GDM1 (cell line): ENCODE data around the gene YWHAE.
"Not testable (repeated sequence)": the region's sequence is repeated elsewhere in the genome, so short reads cannot be mapped to it uniquely, and the experiment has no call there.

ENCODE experiments used
- DNase-seq: peaks from one replicate; lab custom pipeline; 2025; lab: John Stamatoyannopoulos, UW

The YWHAE gene

DNA sequence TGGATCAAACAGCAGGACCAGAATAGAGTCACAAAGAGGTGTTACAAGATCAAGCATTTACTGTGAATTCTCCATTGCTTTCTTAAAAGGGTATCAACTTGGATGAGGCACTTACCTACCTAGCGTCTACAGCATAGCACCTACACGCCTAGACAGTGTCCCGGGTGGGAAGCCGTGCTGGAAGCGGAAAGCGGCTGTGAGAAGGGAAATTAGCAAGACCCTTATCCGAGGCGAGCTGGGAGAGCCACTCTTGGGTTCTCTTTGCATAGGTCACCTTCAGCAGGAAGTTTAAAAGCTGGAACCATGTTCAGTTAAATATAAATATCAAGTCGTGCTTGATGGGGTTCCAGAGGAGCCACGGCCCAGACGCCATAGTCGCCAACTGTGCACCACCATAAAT is 74.3 kb downstream of the YWHAE start:
- no peak for DNase-seq

DNA sequence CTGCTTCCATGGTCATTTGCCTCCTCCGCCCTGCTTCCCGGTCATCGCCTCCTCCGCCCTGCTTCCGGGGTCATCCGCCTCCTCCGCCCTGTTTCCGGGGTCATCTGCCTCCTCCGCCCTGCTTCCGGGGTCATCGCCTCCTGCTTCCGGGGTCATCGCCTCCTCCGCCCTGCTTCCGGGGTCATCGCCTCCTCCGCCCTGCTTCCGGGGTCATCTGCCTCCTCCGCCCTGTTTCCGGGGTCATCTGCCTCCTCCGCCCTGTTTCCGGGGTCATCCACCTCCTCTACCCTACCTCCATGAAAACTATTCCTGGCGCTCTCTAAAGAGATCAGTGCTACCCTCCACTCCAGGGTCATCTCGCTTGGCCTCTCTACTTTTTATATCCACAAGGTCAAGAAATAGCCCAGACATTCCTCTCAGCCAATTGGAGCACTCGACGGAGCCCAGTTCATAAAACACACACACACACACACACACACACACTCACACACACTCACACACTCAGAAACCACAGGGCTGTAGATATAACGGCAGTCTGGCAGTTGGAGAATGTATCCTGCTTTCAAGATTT is 75.7 kb downstream of the YWHAE start:
- DNase-seq, result no peak

DNA sequence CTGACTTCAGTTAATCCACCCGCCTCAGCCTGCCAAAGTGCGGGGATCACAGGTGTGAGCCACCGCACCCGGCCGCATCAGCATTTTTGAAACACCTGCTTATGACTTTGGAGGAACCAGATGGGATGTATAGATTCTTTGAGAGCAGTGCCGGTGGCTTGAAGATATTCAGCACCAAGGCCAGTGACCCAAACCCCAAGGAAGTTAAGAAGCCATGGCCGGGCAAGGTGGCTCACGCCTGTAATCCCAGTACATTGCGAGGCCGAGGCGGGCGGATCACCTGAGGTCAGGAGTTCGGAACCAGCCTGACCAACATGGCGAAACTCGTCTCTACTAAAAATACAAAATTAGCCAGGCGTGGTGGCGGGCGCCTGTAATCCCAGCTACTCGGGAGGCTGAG is 76.7 kb downstream of the YWHAE start:
- DNase-seq, result no peak

DNA sequence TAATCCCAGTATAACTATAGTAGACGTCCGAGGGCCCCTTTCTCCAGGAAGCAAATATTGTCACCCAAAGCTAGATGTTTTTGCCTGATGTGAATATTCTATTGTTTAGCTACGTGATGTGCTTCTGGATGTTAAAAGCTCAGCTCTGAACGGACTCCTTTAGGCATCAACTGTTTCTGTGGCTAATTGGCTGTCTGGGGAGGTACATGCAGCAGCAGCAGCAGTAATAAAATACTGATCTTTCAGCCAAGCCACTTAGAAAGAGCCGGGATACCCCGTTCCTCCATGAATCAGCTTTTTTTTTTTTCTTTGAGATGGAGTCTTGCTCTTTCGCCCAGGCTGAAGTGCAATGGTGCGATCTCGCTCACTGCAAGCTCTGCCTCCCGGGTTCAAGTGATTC is 77.5 kb downstream of the YWHAE start:
- DNase-seq, result no peak

DNA sequence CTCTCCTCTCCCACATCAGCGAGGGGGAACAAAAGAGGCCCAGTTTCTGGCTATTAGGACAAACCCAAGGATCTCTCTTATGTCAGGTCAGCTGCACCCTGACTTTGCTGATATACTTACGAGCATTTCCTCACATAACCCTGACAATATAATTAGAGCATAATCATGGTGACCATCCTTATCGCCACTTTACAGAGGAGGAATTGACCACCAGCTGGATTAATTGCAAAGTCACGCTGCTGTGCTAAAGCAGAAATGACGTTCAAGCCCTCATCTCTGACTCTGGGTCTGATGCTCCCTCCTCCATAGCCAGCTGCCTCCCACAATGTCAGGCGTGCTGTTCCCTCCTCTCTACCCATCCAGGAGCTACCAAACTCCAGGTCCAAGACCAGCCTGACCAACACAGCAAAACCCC is 78.0 kb downstream of the YWHAE start:
- DNase-seq, result no peak

DNA sequence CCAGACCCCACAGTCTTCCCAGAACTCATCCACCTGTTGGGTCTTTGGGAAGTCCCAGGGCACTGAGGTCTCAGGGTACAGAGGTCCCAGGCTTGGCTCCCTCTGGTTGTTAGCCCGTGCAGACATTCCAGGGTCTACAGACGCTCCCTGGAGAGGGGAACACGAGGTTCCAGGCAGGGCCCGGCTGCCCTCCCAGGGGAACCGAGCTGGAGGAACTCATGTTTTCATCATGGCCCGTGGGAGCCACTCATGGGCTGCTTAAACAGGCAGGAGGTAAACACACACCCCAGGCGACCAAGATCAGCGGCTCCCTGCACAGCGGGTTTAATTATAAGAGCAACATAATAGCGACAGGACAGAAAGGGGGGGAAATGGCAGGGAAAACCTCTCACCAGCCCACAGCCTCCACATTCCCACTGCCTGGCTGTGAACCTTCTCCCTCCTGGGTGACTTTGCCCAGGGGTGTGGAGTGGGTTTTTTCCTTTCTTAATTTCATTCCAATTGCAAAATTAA is 84.1 kb downstream of the YWHAE start:
- DNase-seq, result no peak

DNA sequence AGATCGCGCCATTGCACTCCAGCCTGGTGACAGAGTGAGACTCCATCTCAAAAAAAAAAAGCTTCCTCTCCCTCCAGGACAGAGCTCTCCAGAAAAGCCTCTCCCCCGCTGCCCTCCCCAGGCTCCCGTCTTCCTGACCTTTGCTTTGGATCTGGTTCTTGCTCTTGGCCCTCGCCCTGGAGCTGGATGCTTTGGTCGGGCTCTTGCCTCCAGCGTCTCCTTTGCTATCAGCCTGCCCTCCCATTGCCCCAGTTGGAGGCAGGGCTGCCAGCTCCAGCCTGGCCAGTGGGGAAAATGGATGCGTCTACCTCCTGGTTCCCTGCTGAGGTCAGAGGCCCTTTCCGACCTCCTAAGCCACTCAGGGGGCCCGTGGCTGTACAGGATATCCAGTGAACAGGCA is 84.6 kb downstream of the YWHAE start:
- DNase-seq, result no peak

DNA sequence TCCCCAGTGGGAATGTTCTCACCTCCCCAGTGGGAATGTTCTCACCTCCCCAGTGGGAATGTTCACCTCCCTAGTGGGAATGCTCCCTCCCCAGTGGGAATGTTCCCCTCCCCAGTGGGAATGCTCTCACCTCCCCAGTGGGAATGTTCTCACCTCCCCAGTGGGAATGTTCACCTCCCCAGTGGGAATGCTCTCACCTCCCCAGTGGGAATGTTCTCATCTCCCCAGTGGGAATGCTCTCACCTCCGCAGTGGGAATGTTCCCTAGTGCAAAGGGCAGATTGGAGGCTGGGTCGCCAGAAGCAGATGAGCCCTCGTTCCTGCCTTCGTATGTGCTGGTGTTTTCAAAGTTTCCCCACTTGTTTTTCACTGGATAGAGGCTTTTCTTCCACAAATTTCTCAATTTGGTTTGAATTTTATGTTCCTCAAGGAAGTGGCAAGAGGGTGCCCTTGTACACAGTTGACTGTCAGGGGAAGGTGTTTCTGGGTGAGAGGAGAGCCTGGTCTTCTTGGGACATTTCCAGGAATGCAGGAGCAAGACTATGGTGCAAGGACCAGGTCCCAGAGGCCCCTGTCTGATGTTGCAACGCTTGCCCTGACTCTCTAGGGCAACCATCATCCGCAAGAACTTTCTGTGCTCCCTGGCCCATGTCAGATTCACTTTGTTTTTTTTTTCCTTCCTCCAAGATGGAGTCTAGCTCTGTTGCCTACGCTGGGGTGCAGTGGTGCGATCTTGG is 86.6 kb downstream of the YWHAE start:
- DNase-seq, result no peak

DNA sequence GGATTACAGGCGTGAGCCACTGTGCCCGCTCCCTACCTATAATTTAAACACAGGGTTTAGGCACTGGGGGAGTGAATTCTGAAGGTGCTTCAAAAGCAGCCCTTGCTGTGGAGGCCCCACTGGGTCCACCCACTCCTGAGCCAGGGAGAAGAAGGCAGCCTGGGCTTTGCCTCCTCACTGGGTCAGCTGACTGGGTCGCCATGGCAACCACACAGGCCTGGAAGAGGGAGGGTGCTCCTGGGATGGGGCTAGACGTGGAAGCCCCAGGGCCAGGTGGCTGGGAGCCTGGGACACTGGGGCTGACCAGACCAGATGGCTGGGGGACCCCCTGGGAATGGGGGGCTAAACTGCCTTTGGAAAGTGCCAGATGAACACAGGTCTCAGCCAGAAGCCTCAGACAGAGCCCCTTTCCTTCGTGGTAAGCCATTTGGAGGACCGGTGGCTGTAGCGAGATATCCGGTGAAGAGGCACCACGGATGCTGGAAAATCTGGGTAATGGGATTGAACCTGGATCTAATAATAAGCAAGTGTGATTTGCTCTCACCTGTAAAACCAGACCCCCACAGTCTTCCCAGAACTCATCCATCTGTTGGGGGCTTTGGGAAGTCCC is 87.7 kb downstream of the YWHAE start:
- no peak for DNase-seq

DNA sequence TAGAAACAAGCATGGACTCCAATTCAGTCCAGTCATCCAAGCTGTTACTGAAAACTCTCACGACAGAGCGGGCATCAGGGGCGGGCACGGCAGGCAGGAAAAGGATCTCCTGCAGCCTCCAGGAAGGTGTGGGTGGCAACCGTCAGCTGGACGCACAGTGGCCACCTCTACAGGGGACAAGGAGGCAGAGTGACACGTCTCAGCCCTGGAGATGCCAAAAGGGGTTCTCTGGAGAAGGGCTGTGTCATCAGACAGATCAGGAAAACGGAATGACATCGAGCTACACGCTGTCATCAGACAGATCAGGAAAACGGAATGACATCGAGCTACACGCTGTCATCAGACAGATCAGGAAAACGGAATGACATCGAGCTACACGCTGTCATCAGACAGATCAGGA is 92.2 kb downstream of the YWHAE start:
- DNase-seq, result not testable (repeated sequence)

DNA sequence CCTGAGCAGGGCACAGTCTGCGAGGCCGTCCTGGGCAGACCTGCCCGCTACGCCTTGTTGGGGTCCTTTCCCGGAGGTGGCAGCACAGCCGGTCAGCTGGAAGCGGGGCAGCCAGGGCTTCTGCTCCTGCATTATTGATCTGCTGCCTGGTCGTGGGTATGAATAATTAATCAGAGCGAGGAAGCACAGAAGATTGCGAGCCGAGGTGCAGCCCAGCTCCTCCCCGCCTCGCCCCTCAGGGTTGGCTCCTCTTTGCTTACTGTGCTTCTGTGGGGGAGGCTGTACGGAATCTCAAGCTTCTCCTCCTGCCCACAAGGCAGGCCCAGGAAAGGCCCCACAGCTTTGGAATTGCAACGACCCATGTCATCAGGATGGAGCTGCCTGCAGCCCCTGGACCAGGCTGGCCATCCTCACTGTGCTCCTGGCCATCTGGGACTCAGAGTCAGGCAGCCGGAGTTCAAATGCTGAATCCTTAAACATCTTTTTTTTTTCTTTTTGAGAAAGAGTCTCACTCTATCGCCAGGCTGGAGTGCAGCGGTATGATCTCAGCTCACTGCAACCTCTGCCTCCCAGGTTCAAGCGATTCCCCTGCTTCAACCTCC is 95.0 kb downstream of the YWHAE start:
- no peak for DNase-seq

DNA sequence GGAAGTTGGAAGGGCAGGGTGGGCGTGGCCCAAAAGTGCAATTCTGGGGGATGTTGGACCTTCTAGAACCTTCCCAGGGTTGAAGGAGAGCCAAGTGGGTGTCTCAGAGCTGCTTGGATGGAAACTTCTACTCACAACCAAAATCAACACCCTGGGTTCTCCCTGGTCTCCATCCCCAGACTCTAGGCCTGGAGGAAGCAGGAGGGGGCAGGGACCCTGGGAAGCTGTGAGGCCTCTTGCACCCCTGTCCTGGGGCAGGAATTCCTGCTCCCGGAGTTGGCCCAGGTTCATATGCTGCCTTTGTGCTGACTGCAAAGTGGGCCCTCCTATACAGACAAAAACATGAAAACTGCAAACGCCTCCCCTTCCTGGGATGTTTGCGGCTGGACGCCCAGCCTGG is 95.5 kb downstream of the YWHAE start:
- no peak for DNase-seq

DNA sequence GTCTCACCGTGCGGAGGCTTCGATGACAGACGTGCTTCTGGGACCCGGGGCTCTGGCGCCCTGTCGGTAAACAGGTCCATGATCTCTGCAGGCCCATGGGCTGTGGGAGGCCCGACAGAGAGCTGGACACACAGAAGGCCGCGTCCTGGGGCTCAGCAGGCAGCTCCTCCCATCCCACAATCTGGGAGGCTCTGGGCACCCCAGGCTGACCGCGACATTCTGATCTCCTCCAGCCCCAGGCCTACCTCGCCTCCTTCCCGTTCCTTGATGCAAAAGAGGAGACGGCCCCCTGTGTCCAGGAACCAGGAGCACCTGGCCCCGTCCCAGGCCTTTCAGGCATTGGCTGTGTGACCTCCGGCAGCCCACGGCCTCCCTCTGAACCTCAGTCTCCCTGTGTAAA is 97.3 kb downstream of the YWHAE start:
- DNase-seq, result no peak

DNA sequence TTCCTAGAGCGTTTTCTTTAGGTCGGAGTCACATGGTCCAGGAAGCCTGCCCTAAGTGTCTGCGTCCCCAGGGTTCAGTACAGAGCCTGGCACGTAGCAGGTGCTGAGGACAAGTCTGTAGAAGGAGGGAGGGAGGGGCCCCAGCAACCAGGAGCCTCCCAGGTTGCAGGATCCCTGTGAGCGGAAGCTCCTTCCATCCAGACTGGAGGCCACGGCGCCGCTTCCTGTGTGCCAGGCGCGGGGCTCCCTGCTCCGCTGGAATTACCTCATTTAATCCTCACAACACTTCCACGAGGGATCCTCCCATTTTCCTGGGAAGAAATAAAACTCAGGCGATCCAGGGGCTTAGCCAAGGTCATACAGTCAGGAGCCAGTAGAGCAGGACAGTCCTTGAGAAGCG is 98.5 kb downstream of the YWHAE start:
- DNase-seq, result no peak

DNA sequence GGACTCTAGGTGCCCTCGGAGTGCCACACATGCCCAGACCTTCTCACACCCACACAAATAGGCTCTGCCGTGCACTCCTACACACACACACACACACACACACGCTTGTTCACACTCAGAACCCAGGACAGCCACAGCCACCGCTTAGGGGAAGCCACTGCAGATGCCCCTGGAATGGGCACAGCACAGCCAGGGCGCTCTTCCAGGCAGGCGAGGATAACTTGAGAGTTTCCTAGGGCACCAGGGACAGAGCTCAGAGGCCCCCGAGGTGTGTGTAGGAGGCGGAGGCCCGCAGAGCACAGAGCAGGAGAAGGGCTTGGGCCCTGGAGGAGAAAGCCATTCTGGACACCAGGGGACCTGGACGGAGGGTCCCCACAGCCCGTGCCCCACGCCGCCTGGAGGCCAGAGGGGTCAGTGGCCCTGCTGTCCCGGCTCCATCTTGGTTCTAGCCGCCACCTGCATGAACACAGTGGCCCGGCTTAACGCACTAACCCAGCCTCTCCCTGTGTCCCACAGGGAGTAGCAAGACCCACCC is 99.6 kb downstream of the YWHAE start:
- DNase-seq, result no peak

DNA sequence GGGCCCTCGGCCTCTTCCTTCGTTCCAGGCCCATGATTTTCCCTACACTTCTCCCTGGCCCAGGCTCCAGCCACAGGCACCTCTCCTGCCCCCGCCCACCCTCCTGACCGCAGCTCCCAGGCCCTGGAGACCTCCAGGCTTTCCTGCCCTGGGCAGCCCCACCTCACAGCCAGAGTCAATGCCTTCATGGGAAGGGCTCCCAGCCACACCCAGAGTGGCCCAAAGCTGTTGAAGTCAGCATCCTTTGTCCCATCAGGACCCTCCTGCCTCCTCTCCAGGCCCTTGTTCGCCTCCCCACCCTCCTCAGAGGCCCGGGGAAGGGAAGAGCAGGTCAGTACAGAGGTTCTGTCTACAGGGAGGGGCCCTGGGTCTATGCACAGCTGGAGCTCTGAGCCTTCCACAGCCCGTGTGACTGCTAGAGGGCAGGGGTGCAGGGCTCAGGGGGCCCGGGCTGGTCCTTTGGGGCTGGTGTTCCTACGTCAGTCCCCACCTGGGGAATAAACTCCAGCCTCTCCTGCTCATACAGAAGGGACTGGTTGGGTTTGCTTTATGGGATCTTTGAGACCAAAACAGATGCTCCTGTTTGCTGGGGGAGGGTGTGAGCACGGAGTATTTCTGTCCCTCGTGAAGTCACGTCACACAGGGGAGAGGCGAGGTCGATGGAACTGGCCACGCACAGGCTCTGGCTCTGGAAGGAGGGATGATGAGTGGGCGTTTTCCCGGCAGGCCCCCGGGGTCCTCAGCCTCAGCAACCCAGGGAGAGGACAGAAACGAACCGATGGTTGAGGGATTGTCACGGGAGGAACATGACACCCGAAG is 100.3 kb downstream of the YWHAE start:
- no peak for DNase-seq

DNA sequence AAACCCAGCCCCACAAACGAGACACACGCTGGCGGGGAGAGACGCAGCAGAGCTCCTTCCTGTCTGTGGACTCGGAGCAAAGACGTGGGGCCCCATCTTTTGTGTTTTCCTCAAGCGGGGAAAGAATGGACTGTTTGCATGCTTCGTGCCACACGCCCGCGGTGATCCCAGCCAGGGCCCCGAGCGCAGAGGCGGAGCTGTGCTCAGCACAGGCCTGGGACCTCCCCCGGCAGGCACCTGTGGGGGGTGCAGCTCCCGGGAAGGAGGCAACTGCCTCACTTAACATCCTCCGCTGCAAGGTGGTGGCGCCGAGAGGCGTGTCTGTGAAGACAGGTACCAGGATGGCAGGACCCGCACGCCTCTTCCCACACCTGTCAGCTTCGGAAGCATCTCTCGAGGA is 101.4 kb downstream of the YWHAE start:
- DNase-seq, result no peak
